Dermis microvascular lymphatic vessel endothelial cell (primary cell): ENCODE data around the gene C19orf47. TPM values are rescaled to one million over a fixed set of nuclear protein-coding genes. Genes with fewer than 3 reads are reported as not detected.

Source experiments
- DNase-seq, 2 donors: peaks; one replicate each; pipeline versions ENCODE4 v3.0.0 to v3.0.0-alpha.2; 2010; ENCODE audit warnings: low read depth in 2 of 2
- total RNA-seq: library from RNA; depleted of rRNA; stranded (reverse); fragments of >200 nt; gene quantifications from 2 replicates; pipeline ENCODE4 v1.2.1, GENCODE V29; 2014

C19orf47 gene
- total RNA-seq, 1 donor from 2014 or later = 4.4 TPM

- DNase-seq = no peak
Measured at GRCh38 chr19:40320558-40320935, 27.6 kb downstream of the C19orf47 start.

GRCh38 chr19:40317338-40317737, 30.9 kb downstream of the C19orf47 start:
- DNase-seq = no peak

DNA sequence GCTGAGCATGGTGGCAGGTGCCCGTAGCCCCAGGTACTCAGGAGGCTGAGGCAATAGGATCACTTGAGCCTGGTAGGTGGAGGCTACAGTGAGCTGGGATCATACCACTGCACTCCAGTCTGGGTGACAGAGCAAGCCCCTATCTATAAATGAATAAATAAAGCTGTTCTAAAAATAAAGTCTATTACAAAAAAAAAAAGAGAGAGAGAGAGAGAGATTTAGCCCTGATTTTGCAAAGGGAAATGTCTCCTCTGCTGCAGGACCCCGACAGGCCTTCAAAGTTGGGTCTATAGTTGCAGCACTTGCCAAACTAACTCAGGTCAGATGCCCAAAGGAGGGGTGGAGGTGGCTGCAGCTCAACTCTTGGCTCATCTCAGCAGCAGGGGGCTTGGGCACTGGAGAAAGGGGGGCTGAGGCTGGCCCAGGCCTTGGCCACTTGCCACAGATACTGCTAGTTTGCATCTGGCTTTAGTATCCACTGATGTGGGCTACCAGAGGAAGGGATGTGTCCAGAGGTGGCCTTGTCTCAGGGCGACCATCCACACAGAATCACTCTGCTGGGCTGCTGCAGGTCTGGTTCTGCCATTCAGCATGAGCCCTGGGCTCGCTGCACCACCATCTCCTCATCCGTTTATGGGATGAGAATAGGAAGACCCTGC, 32.3 kb downstream of the C19orf47 start:
- DNase-seq = no peak

DNA sequence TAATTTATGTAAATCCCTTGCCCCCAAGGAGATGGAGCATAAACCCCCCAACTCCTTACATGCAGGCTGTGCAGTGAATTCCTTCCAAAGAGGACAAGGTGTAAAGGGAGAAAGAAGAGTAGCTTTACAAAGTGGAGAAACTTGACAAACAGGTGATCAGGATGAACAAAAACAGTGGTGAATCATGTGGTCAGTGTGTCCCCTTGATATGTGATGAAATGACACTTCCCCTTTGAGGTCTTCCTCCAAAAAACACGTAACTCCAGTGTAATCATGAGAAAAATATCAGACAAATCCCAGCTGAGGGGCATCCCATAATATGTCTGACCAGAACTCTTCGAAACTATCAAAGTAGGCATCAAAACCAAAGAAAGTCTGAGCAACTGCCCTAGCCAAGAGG, 33.5 kb downstream of the C19orf47 start:
- no peak for DNase-seq

DNA sequence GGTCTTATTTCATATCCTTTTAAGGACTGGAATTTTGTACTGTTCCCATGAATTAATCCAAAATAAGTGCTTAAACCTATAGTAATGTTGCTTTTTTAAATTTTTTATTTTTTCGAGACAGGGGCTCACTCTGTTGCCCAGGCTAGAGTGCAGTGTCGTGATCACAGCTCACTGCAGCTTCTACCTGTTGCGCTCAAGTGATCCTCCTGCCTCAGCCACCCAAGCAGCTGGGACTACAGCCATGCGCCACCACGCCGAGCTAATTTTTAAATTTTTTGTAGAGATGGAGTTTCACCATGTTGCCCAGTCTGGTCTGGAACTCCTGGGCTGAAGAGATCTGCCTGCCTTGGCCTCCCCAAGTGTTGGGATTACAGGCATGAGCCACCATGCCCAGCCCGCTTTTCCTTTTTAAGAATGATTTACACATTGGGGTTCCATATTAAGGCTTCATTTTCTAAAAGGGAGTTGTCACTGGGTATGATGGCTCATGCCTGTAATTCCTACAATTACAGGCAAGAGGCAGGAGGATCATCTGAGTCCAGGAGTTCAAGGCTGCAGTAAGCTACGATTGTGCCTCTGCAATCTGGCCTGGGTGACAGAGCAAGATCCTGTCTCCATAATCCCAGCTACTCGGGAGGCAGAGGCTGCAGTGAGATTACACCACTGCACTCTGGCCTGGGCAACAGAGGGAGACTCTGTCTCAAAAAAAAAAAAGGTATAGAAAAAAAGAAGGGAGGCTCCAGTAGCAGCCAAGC, 34.8 kb downstream of the C19orf47 start:
- DNase-seq = no peak

DNA sequence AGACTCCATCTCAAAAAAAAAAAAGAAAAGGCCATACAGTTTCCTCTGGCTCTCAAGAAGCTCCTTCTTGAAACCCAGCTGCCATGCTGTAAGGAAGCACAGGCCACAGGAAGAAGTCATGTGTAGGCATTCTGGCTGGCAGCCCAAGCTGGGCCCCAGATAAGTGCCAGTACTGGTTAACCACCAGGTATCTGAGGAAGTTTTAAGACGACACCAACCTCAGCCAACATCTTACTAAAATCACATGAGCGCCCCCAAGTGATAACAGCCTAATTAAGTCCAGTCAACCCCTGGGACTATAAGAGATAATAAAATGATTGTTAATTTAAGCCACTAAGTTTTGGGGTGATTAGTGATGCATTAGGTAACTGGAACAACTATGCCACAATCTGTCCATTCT, 35.7 kb downstream of the C19orf47 start:
- no peak for DNase-seq

DNA sequence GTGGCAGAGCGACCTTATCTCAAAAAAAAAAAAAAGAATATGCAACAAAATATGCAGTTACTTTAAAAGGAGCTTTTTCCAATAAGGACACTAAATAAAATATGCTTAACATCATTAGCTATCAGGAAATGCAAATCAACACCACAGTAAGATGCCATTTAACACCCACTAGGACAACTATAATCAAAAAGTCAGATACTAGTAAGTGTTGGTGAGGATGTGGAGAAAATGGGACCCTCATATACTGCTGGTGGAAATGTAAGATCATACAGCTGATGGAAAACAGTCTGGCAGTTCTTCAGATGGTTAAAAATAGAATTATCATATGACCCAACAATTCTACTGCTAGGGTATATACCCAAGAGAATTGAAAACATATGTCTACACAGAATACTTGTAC, 38.5 kb downstream of the C19orf47 start:
- no peak for DNase-seq

DNA sequence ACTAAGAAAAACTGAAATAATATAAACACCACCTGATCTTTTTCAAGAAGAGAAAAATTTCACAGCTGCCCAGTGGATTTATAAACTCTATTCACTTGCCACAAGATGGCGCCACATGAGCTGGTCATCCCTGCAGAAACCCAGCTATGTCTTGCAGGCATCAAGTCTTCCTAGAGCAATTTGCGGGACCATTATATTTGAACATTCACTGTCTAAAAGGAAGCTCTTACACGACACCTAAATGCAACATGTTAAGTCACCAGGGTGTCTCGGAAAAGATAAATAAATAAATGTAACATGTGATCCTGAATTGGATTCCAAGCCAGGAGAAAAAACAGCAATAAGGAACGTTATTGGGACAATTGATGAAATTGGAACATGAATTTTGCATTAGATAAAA, 42.8 kb downstream of the C19orf47 start:
- DNase-seq = peak; percentile 75 to 90

DNA sequence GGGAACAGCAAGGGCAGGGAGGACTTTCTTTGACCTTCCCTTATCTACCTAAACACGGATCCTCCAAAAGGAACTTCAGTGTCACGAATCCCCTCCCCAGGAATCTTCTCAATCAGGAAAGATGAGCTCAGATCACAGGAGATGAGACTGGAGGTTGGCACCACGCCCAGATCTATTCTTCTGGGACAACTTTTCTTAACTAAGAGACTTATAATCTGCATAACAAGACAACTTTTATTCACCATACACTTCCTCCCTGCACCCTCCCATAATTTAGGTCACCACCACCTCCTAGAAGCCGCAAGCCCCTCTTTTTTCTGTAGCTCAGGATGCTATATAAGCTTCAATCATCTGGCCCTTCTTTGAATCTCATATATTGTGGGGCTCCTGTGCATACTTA, 43.9 kb downstream of the C19orf47 start:
- DNase-seq = no peak

DNA sequence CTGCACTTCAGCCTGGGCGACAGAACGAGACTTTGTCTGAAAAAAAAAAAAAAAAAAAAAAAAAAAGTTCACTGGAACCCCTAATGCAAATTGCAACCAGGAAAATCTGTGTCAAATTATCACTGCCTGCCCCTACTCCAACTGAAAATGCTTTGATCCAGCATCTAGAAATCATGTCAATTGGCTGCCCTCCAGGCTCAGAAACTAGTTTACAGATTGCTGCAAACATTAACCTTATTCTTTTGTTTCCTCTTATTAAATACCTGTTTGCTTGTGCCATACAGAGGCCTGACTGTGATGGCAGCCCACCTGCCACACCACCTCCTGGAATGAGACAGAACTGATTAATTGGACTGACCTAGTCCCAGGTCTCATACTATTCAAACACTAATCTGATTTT, 44.4 kb downstream of the C19orf47 start:
- DNase-seq = no peak

DNA sequence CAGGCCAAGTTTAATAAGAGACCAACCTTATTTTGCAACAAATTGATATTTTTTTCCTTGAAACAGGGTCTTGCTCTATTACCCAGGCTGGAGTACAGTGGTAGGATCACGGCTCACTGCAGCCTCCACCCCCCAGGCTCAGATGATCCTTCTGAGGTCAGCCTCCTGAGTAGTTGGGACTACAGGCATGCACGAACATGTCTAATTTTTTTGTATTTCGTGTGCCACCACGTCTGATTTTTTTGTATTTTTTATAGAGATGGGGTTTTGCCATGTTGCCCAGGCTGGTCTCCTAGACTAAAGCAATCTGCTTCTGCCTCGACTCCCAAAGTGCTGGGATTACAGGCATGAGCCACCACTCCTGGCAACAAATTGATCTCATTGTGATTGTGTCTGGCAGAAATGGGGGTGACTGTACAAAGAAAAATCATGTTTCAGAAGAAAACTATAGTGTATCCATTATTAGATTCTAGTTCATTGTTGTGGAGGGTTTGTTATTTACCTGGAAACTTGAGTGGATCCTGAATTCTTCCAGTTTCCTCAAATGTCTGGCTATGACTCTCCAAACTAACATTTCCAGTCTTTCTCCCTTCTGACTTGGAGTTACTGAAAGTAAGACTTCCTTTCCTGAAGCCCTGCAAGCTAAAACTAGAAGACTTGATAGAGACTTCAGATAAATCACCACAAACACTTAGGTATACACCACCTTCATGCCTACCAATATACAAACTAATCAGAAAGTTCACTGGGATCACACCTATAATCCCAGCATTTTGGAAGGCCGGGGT, 45.8 kb downstream of the C19orf47 start:
- DNase-seq = no peak

DNA sequence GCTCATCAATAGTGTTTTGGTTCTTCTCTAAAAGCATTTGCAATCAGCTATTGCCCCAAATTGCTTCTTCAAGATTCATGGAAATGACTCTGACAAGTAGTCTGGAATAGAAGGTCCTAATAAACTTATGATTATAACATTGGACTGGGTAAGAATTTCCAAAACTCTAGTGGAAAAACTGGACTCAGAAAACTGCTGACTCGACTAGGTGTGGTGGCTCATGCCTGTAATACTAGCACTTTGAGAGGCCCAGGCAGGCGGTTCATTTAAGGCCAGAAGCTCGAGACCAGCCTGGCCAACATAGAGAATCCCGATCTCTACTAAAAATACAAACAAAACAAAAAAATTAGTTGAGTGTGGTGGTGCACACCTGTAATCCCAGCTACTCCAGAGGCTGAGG, 47.5 kb downstream of the C19orf47 start:
- no peak for DNase-seq

- DNase-seq = no peak
Measured at GRCh38 chr19:40298026-40298425, 50.2 kb downstream of the C19orf47 start.

DNA sequence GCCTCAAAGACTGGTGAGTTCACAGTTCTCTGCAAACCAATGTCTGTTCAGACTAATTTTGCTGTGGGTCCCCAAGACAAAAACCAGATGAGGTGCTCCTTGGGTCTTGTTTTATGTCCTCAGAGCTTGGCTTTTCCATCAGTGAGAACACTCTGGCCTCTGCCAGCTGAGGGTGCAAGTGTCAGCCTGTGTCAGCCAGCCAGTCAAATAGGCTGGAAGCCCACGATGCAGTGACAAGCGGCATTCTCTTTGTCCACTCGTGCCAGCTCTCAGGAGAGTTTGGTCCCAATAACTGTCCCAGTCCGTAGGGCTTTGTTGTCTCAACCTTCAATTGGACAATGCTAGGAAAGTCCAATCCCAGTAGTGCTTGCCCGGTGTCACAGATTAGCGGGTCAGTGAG, 53.6 kb downstream of the C19orf47 start:
- DNase-seq = no peak

GRCh38 chr19:40286971-40287421, 61.2 kb downstream of the C19orf47 start:
- DNase-seq = no peak

DNA sequence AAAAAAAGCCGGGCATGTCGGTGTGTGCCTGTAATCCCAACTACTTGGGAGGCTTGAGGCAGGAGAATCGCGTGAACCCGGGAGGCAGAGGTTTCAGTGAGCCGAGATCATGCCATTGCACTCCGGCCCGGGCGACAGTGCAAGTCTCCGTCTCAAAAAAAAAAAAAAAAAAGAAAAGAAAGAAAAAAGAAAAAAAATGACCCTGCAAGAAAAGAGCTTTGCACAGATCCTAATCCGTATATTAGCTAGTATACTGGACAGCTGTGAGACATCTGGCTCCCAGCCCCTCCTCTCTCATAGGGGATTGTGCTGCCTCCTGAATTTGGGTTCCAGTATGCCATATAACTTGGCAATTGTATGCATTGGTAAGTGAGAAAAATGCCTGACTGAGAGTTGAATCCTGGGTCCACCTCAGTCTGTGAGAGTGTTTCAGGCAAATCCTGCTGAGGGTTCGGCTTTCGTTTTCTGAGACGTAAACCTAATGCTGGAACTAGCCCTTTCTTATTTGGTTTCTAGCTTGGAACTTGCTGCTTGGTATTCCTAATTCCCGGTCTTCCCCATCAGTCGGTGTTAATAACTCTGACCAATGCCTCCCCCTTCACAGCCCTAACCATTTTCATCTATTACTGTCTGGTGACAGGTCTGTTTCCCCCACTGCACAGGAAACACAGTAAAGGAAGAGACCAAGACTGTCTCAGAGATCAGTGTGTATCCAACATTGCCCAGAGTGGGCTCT, 61.8 kb downstream of the C19orf47 start:
- DNase-seq = no peak

DNA sequence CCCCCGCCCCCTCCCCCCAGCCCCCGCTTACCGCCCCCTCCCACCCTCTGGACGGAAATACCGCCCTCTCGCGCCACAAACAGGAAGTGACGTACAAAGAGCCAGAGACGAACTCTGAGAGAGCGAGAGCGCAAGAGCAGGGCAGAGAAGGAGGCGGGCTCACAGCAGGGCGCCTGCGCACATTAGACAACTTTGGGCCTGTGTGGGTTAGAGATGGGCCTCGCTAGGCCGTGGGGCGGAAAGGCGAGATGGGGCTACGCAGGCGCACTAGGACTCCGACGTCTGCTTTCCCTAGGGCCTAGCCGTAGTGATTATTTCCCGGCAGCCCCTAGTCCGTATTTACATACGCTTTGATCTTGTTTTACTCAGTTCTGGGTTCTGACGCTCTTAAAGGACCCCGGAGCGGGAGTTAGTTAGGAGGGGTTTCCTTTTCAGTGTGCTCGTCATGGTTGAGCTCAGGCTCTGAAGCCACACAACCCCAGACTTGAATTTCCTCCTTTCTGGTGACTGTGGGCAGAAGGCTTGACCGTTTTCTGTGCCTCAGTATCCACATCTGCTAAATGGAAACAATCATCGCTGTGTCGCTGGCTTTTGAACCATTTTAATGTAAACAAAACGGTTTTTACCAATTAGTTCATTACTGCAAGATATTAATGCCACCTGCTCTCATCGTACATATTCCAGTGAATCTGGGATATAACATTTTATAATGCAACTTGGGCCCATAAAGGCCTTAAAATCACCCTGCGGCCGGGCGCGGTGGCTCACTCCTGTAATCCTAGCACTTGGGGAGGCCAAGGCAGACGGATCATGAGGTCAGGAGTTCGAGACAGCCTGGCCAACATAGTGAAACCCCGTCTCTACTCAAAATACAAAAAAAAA, 62.6 kb downstream of the C19orf47 start:
- peak; percentile 99 to 100 for DNase-seq

DNA sequence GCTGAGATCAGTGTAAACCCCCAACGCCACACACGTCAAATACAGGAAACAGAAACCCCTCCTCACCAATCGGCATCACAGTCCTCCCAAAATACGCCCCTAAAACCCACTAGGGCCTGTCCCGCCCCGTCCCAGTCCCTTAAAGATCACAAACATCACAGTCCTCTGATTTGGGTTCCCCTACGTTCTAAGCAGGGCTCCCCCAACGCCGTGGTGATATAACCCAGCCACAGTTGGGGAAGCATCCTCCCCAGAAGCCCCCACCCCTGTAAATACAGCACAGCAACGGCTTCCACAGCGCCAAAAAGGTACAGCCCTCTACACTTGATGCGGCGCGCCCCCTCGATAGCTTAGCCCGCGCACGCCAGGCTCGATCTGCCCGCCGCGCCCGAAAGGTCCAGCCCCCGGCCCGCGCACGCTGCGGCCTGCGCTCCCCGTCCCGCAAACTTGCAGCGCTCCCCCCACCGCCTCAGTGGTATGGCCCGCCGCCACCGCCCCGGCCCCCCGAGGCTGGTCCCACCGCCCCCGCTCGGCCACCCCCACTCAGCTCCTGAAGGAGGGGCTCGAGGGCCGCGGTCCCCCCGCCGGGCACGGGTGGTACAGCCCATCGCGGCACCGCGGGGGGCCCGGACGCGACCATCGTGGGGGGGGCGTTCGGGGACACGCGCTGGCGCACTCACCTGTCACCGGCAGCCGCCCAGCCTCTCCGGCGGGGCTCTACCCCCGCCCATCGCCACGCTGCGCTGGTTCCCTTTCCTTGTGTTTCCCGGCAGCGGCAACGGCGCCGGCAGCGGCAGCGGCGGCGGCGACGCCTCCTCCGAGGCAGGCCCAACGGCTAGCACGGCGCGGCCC, 63.5 kb downstream of the C19orf47 start, which contains the start of gene AKT2:
TSS of gene AKT2 (minus strand) at position 845 of the 852 bp plus-strand sequence. CDS start 20,078 bp downstream, outside the sequence.
- peak; percentile 24 to 76 for DNase-seq

DNA sequence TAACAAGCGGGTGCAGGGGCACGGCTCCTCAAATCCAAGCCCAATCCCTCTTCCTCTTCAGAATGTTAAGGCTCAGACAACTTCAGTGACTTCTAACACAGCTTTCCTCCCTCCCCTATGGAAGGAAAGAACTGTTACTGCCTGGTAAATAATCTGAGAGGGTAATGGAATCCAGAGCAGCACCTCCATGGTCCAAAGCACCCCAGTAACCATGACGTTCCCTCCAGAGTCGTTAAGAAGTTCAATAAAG, 64.0 kb downstream of the C19orf47 start:
- DNase-seq = no peak
